GM12878 (cell line): ENCODE results near the gene ATP5F1D. TPM values are rescaled to one million over a fixed set of nuclear protein-coding genes. Genes with fewer than 3 reads are reported as not detected.
A peak's percentile ranks its signal among the peaks of the same experiment; 100 is the strongest.

Experiments
- ATAC-seq: fragments of 200-7000 bp; cut with Tn5 transposase; 3 replicates; pipeline ENCODE4 v1.9.1; 2020; ENCODE audit warnings: mild to moderate bottlenecking, moderate library complexity
- BruUV-seq: library from RNA; stranded (reverse); fragments of 400-500 nt; replicated peaks from 2 replicates; lab custom pipeline; 2021; lab: Mats Ljungman, UMichigan
- CTCF ChIA-PET: fragments of 300-600 bp; sonication (Branson Sonifier 250); formaldehyde crosslinking; extraction: SDS; loops from one replicate; lab custom pipeline; 2021; ENCODE audit warnings: inconsistent platforms; lab: Yijun Ruan, JAX
- POLR2A ChIA-PET: fragments of 350-600 bp; formaldehyde crosslinking; extraction: SDS; loops from one replicate; lab custom pipeline; 2021; ENCODE audit warnings: inconsistent platforms; lab: Charles Lee
- RAD21 ChIA-PET: fragments of 300-600 bp; sonication (Branson Sonifier 250); formaldehyde crosslinking; loops from one replicate; lab custom pipeline; 2023; ENCODE audit warnings: antibody characterized with exemption; ENCODE audit not compliant: unreplicated experiment; lab: Charles Lee
- SMC1A ChIA-PET: fragments of 300-600 bp; sonication (Branson Sonifier 250); formaldehyde crosslinking; loops from one replicate; lab custom pipeline; 2023; ENCODE audit not compliant: unreplicated experiment, uncharacterized antibody; lab: Charles Lee
- DNase-seq: peaks from one replicate; pipeline ENCODE4 v3.0.0-alpha.2; 2011; ENCODE audit warnings: low read depth, low spot score
- FAIRE-seq: peaks from 3 replicates; lab custom pipeline; 2011; peaks lifted over from hg19 to GRCh38; lab: Jason Lieb, UNC
- H2AFZ ChIP-seq: 2 replicates; pipeline ENCODE4 v1.6.0; 2011; ENCODE audit warnings: low read depth, low read length, control low read depth; ENCODE audit not compliant: control insufficient read depth
- H3K27ac ChIP-seq: 2 replicates; pipeline ENCODE4 v1.5.1; 2011; ENCODE audit warnings: control low read depth; ENCODE audit not compliant: control insufficient read depth, insufficient read depth
- H3K27me3 ChIP-seq, 2 experiments: replicated peaks in 1 of 2; 2 replicates each; pipeline versions ENCODE4 v1.6.0 to v1.6.1; 2011; ENCODE audit warnings: low read length in 1 of 2; ENCODE audit not compliant: control insufficient read depth in 2 of 2, insufficient read depth in 2 of 2
- H3K36me3 ChIP-seq, 2 experiments: 2 replicates each; pipeline ENCODE4 v1.5.1; 2011; ENCODE audit warnings: low read length in 1 of 2; ENCODE audit not compliant: control insufficient read depth in 2 of 2, insufficient read depth in 2 of 2
- H3K4me1 ChIP-seq: 2 replicates; pipeline ENCODE4 v1.6.1; 2011; ENCODE audit warnings: mild to moderate bottlenecking, low read length, moderate library complexity, mixed read lengths; ENCODE audit not compliant: control insufficient read depth, insufficient read depth
- H3K4me2 ChIP-seq: 2 replicates; pipeline ENCODE4 v1.6.0; 2011; ENCODE audit warnings: control low read depth; ENCODE audit not compliant: control insufficient read depth, insufficient read depth
- H3K4me3 ChIP-seq: fragments of 200-600 bp; sonication (generic); 2 replicates; pipeline ENCODE4 v1.5.1; 2016
- H3K79me2 ChIP-seq: 2 replicates; pipeline ENCODE4 v1.6.0; 2011; ENCODE audit warnings: low read length; ENCODE audit not compliant: control insufficient read depth, insufficient read depth
- H3K9ac ChIP-seq: 2 replicates; pipeline ENCODE4 v1.8.0; 2011; ENCODE audit warnings: low read length, control low read depth, mixed read lengths; ENCODE audit not compliant: control insufficient read depth, insufficient read depth
- H3K9me3 ChIP-seq: replicated peaks from 3 replicates; pipeline ENCODE4 v1.5.1; 2011; ENCODE audit warnings: mild to moderate bottlenecking, low read length; ENCODE audit not compliant: control insufficient read depth, insufficient read depth
- H4K20me1 ChIP-seq: 2 replicates; pipeline ENCODE4 v1.6.0; 2011; ENCODE audit not compliant: control insufficient read depth, insufficient read depth
- BCL11A ChIP-seq: IDR thresholded peaks from 2 replicates; pipeline ENCODE4 v1.6.1; 2011; ENCODE audit warnings: low read depth, low read length
- LARP7 ChIP-seq: fragments of 450-650 bp; IDR thresholded peaks from 2 replicates; pipeline ENCODE4 v1.6.1; 2017; ENCODE audit warnings: mild to moderate bottlenecking
- MAX ChIP-seq: IDR thresholded peaks from 2 replicates; pipeline ENCODE4 v1.6.1; 2012; ENCODE audit warnings: low read depth, low read length, improper control_type of control experiment
- MTA3 ChIP-seq: IDR thresholded peaks from 2 replicates; pipeline ENCODE4 v1.6.1; 2012; ENCODE audit warnings: low read length, inconsistent platforms, borderline replicate concordance
- POLR2AphosphoS5 ChIP-seq: IDR thresholded peaks from 2 replicates; pipeline ENCODE4 v1.6.1; 2011; ENCODE audit warnings: mild to moderate bottlenecking, low read length, inconsistent platforms
- RAD21 ChIP-seq: IDR thresholded peaks from 2 replicates; pipeline ENCODE4 v1.6.1; 2011; ENCODE audit warnings: mild to moderate bottlenecking, low read depth, low read length, moderate library complexity; ENCODE audit not compliant: insufficient read depth
- ZBTB40 ChIP-seq: fragments of 450-650 bp; IDR thresholded peaks from 2 replicates; pipeline ENCODE4 v1.6.1; 2016; ENCODE audit warnings: mild to moderate bottlenecking, moderate library complexity, borderline replicate concordance
- WGBS: methylation state at CpG from one replicate; pipeline ENCODE4 v1.1.6; 2016; ENCODE audit warnings: low lambda C conversion rate; ENCODE audit not compliant: insufficient replicate concordance, insufficient coverage; ENCODE audit errors: missing lambda C conversion rate; 5-methylcytosine and 5-hydroxymethylcytosine counted together
- in situ Hi-C: fragments of 300-500 bp; cut with MboI; formaldehyde crosslinking; loops from 9 replicates; pipeline ENCODE4 v1.14.3; 2018; ENCODE audit warnings: mixed read lengths
- intact Hi-C: fragments of 100-400 bp; cut with micrococcal nuclease; formaldehyde crosslinking; loops from one replicate; pipeline ENCODE4 v1.14.2; 2022; ENCODE audit not compliant: unreplicated experiment
- polyA plus RNA-seq, 11 experiments: library from polyadenylated mRNA; depleted of rRNA in 4 of 11; unstranded in 6 of 11; stranded (reverse) in 5 of 11; fragments of >200 nt; fragmentation: Nextera tagmentation in 4 of 11; fragmentation: Illumina TruSeq in 1 of 11; extraction: Ambion mirVana in 4 of 11; extraction: Trizol in 1 of 11; gene quantifications; 1 replicate in 1 of 11; 2 replicates in 10 of 11; pipeline versions ENCODE4 v1.2.1 to v1.2.3, GENCODE V29; 2011 to 2016; ENCODE audit warnings: inconsistent platforms in 2 of 11, missing spikeins in 2 of 11, low read depth in 1 of 11
- total RNA-seq, 4 experiments: library from RNA; depleted of rRNA in 3 of 4; stranded (reverse); fragments of >200 nt in 3 of 4; fragmentation: Illumina TruSeq in 1 of 4; extraction: Trizol in 1 of 4; gene quantifications; 2 replicates each; pipeline versions ENCODE4 v1.2.1 to v1.2.3, GENCODE V29; 2013 to 2021
- TF ChIP-seq, protein P1 (sequence below): IDR thresholded peaks from 2 replicates; pipeline ENCODE4 v1.6.1; 2012; ENCODE audit warnings: low read depth, low read length, improper control_type of control experiment
- TF ChIP-seq, protein P2 (sequence below): IDR thresholded peaks from 2 replicates; pipeline ENCODE4 v1.6.1; 2011; ENCODE audit warnings: low read depth, mild to moderate bottlenecking, low read length, moderate library complexity, borderline replicate concordance; ENCODE audit errors: extremely low read depth

Gene ATP5F1D
- total and polyA plus RNA-seq, 10 of the 15 experiments (the other 5 are each of a cell fraction or from before 2014, with no cell fraction given): 7.2 to 357 (median 49.5) TPM

DNA sequence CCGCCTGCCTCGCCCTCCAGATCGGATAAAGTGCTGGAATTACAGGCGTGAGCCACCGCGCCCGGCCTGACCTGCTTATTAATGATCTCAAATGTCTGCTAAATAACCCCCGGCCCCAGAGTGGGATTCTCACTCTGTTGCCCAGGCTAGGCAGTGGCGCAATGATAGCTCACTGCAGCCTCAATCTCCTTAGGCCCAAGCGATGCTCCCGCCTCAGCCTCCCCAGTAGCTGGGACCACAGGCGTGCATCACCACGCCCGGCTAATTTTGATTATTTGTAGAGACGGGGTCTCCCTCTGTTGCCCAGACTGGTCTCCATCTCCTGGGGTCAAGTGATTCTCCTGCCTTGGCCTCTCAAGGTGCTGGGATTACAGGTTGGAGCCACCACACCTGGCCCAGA is 626 bp upstream of the ATP5F1D start:
- peaks cover 0 to 10% of the 10 kb centered on the region in 2 experiments; a peak in 3 of 4 replicates for H3K27me3 ChIP-seq
- ChIA-PET RAD21 (interaction anchor here (0.8 to 2.0 kb wide), 7 partner anchors 18 to 467 kb away, joined by 3 to 18 read pairs (median 4); partner anchors contain the start of gene CIRBP), SMC1A (interaction anchor here (1.4 to 6.9 kb wide), 2 partner anchors 26 to 128 kb away, joined by 7 to 172 read pairs; partner anchors contain the start of gene CIRBP), CTCF (interaction anchor here (0.7 to 6.1 kb wide), 13 partner anchors 12 to 377 kb away, joined by 3 to 363 read pairs (median 3); partner anchors contain the start of genes CIRBP, RNU6-2 and SBNO2), POLR2A (interaction anchor here (0.7 to 7.7 kb wide), 3 partner anchors 25 to 333 kb away, joined by 3 to 184 read pairs (median 4); partner anchors contain the start of gene CIRBP)
- peak overlapping the region; percentile 60; the same call in 1 of the 2 replicates for H3K4me3 ChIP-seq
- peak overlapping the region; percentile 85 for H3K9ac ChIP-seq
- H3K79me2 ChIP-seq: peaks cover 17% of the 10 kb centered on the region
- H2AFZ ChIP-seq: no peak overlapping the region; the same call in 1 of the 2 replicates
- H4K20me1 ChIP-seq: no peaks in the 10 kb centered on the region
- TF ChIP-seq MAX (no peak), MTA3 (no peak), ZBTB40 (peak; percentile 20; the same call in 1 of the 2 replicates), POLR2AphosphoS5 (no peak), RAD21 (no peak), BCL11A (no peak), LARP7 (0 out of 2 replicates have a peak, but pooled peaks have one; percentile 37)
- TF ChIP-seq, protein P1, sequence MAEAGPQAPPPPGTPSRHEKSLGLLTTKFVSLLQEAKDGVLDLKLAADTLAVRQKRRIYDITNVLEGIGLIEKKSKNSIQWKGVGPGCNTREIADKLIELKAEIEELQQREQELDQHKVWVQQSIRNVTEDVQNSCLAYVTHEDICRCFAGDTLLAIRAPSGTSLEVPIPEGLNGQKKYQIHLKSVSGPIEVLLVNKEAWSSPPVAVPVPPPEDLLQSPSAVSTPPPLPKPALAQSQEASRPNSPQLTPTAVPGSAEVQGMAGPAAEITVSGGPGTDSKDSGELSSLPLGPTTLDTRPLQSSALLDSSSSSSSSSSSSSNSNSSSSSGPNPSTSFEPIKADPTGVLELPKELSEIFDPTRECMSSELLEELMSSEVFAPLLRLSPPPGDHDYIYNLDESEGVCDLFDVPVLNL: no peak
- TF ChIP-seq, protein P2, sequence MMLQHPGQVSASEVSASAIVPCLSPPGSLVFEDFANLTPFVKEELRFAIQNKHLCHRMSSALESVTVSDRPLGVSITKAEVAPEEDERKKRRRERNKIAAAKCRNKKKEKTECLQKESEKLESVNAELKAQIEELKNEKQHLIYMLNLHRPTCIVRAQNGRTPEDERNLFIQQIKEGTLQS: no peak
- no TSS peak for BruUV-seq
- FAIRE-seq: no peak
- in situ Hi-C loops: no loop called here
- intact Hi-C loops: loop anchor here (5.0 to 10.0 kb wide), 2 partner anchors 139 to 316 kb away; partner anchors contain the start of genes ARID3A and GPX4
- no peaks in the 10 kb centered on the region; the same call in 2 of the 3 replicates for H3K9me3 ChIP-seq
- peak overlapping the region; percentile 85 for H3K4me2 ChIP-seq
- H3K4me1 ChIP-seq: peaks cover 24% of the 10 kb centered on the region
- ATAC-seq: no peak
- H3K27ac ChIP-seq: no peak overlapping the region
- WGBS: 30% methylated on average over 15 of the region's 15 CpGs
- DNase-seq: no peak
- no peaks in the 10 kb centered on the region; a peak in 2 of 4 replicates for H3K36me3 ChIP-seq
